ENCODE data around the gene D2HGDH. TPM values are rescaled to one million over a fixed set of nuclear protein-coding genes. Genes with fewer than 3 reads are reported as not detected.

The D2HGDH gene
- total and polyA plus RNA-seq, 2 experiments from 2014 or later: 9.7 to 19.1 TPM

DNA sequence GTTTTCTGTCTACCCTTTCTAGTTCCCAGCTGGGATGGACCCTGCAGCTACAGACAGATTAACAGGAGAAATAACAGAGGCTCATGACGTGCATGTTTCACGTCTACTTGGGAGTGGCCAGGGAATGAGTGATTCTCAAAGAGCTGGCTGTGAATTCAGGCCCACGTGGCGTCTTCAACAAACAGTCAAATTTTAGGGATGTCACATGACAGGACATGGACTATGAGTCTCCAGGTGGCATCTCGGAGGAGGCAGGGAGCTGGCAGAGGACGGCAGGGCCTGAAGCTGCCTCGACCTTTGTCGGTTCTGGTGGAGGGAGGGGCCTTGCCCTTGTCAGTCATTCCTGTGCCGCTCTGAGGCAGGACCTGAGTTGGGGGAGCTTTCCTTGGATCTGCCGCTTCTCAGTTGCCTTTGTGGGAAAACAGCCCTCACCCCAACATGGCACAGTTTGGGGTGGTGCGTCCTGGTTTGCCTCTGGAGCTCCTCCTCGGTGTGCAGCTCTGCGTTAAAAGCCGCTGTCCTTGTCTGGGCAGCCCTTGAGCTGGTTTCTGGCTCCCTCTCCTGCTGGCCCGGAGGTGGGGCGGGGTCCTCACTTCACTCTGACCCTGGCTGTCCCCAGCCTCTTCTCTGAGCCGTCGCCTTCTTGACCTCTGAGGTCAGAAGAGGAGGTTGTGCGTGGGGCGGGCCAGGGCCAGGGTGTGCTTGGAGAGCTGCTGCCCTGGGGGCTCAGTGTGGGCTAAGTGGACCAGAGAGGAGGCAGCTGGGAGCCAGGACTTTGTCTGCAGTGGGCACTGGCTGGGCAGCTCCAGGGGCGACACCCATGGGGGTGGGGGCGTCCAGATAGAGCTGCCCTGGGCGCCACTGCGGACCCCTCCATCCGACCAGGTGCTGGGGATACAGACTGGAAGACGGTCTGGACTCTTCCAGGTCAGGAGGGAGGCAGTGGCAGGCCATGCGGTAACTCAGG lies 30.1 kb downstream of the D2HGDH start:
- peaks cover 3% of the 10 kb centered on the region; the same call in 1 of the 2 replicates for H3K36me3 ChIP-seq (ENCODE audit: low read depth)
- H3K4me3 ChIP-seq: no peak overlapping the region
- no peak overlapping the region for H3K27ac ChIP-seq
- H3K4me1 ChIP-seq (ENCODE audit: insufficient read depth): no peaks in the 10 kb centered on the region
- H3K9me2 ChIP-seq (ENCODE audit: insufficient read depth): no peaks in the 10 kb centered on the region
- H3K9me3 ChIP-seq (ENCODE audit: low read depth): no peaks in the 10 kb centered on the region
- H3K79me2 ChIP-seq (ENCODE audit: insufficient read depth): no peaks in the 10 kb centered on the region
- H3K9ac ChIP-seq: no peak overlapping the region
- no peak overlapping the region for H3K4me2 ChIP-seq (ENCODE audit: unreplicated experiment)
- H3K27me3 ChIP-seq (replicated peaks; ENCODE audit: insufficient read depth): no peaks in the 10 kb centered on the region
- no peaks in the 10 kb centered on the region for H4K20me1 ChIP-seq (ENCODE audit: insufficient read depth)
- no peak for TF ChIP-seq EZH2 (IDR thresholded peaks at IDR 0.05; ENCODE audit: insufficient read depth, poor library complexity, severe bottlenecking)
- no peak for TF ChIP-seq EZH2phosphoT487 (IDR thresholded peaks at IDR 0.05; ENCODE audit: insufficient read depth, low read depth)
- no peak for DNase-seq
- no peaks in the 10 kb centered on the region for H3F3A ChIP-seq (ENCODE audit: insufficient read depth)
- in situ Hi-C loops (cut with MboI): no loop called here
- H2AFZ ChIP-seq: no peak overlapping the region
- 94 to 97% methylated on average over 24 to 26 of the region's 27 CpGs for WGBS, 2 experiments (ENCODE audit: low coverage in 1 of 2, low lambda C conversion rate in 2 of 2, missing lambda C conversion rate in 2 of 2)

GRCh38 chr2:241767464-241768250 lies 33.2 kb downstream of the D2HGDH start:
- H3K79me2 ChIP-seq (ENCODE audit: insufficient read depth): no peaks in the 10 kb centered on the region
- H3K4me1 ChIP-seq (ENCODE audit: insufficient read depth): no peaks in the 10 kb centered on the region

GRCh38 chr2:241768251-241768711 lies 33.9 kb downstream of the D2HGDH start:
- Histone ChIP-seq H3K79me2 (ENCODE audit: insufficient read depth) (no peaks in the 10 kb centered on the region), H3K4me2 (ENCODE audit: unreplicated experiment) (no peak overlapping the region), H3K27ac (no peak overlapping the region), H3K9me3 (ENCODE audit: low read depth) (no peaks in the 10 kb centered on the region), H3K9ac (no peak overlapping the region), H3K9me2 (ENCODE audit: insufficient read depth) (no peaks in the 10 kb centered on the region), H3K4me1 (ENCODE audit: insufficient read depth) (no peaks in the 10 kb centered on the region), H3K36me3 (ENCODE audit: low read depth) (no peaks in the 10 kb centered on the region), H3K27me3 (replicated peaks; ENCODE audit: insufficient read depth) (no peaks in the 10 kb centered on the region), H4K20me1 (ENCODE audit: insufficient read depth) (no peaks in the 10 kb centered on the region), H3K4me3 (no peak overlapping the region), H2AFZ (no peak overlapping the region), H3F3A (ENCODE audit: insufficient read depth) (no peaks in the 10 kb centered on the region)
- DNase-seq: no peak
- in situ Hi-C loops (cut with MboI): no loop called here
- TF ChIP-seq EZH2 (IDR thresholded peaks at IDR 0.05; ENCODE audit: insufficient read depth, poor library complexity, severe bottlenecking): no peak
- TF ChIP-seq EZH2phosphoT487 (IDR thresholded peaks at IDR 0.05; ENCODE audit: insufficient read depth, low read depth): no peak
- 87 to 90% methylated on average over 15 to 29 of the region's 29 CpGs for WGBS, 2 experiments (ENCODE audit: low coverage in 1 of 2, low lambda C conversion rate in 2 of 2, missing lambda C conversion rate in 2 of 2)

More at GRCh38 chr2:241767464-241768250, 33.2 kb downstream of the D2HGDH start:
- H3F3A ChIP-seq (ENCODE audit: insufficient read depth): no peaks in the 10 kb centered on the region
- no peak overlapping the region for H3K27ac ChIP-seq
- no peak overlapping the region for H3K9ac ChIP-seq
- H3K4me2 ChIP-seq (ENCODE audit: unreplicated experiment): no peak overlapping the region
- no peaks in the 10 kb centered on the region for H3K27me3 ChIP-seq (replicated peaks; ENCODE audit: insufficient read depth)
- H3K9me2 ChIP-seq (ENCODE audit: insufficient read depth): no peaks in the 10 kb centered on the region
- no peak for DNase-seq
- no peak overlapping the region for H3K4me3 ChIP-seq
- TF ChIP-seq EZH2 (IDR thresholded peaks at IDR 0.05; ENCODE audit: insufficient read depth, poor library complexity, severe bottlenecking) (no peak), EZH2phosphoT487 (IDR thresholded peaks at IDR 0.05; ENCODE audit: insufficient read depth, low read depth) (no peak)
- H4K20me1 ChIP-seq (ENCODE audit: insufficient read depth): no peaks in the 10 kb centered on the region
- in situ Hi-C loops (cut with MboI): no loop called here
- H3K36me3 ChIP-seq (ENCODE audit: low read depth): no peaks in the 10 kb centered on the region
- no peak overlapping the region for H2AFZ ChIP-seq
- no peaks in the 10 kb centered on the region for H3K9me3 ChIP-seq (ENCODE audit: low read depth)
- WGBS, 2 experiments (ENCODE audit: low coverage in 1 of 2, low lambda C conversion rate in 2 of 2, missing lambda C conversion rate in 2 of 2): 89 to 92% methylated on average over 21 to 37 of the region's 37 CpGs

DNA sequence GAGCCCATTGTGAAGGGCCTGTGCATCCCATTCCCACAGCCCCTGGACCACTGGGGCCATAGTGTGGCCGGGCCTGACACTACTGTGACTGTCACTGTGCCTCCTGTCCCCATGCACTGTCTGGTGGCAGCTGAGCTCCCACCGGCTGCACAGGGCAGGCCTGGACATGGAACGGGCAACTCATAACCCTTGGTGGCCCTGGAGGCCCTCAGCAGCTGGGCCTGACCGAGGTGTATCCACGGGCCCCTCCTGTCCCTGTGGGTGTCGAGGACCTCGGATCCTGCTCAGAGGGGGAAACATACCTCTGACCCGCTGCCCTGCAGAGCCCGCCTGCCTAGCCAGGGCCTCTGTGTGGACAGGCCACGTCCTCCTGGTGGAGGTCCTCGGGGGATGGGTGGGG lies 34.4 kb downstream of the D2HGDH start:
- in situ Hi-C loops (cut with MboI): no loop called here
- Histone ChIP-seq H3K4me1 (ENCODE audit: insufficient read depth) (no peaks in the 10 kb centered on the region), H3F3A (ENCODE audit: insufficient read depth) (no peaks in the 10 kb centered on the region), H4K20me1 (ENCODE audit: insufficient read depth) (no peaks in the 10 kb centered on the region), H3K9ac (no peak overlapping the region), H3K27ac (no peak overlapping the region), H3K79me2 (ENCODE audit: insufficient read depth) (no peaks in the 10 kb centered on the region), H3K9me3 (ENCODE audit: low read depth) (no peaks in the 10 kb centered on the region), H3K4me3 (no peak overlapping the region), H2AFZ (no peak overlapping the region), H3K27me3 (replicated peaks; ENCODE audit: insufficient read depth) (no peaks in the 10 kb centered on the region), H3K9me2 (ENCODE audit: insufficient read depth) (no peaks in the 10 kb centered on the region), H3K36me3 (ENCODE audit: low read depth) (no peaks in the 10 kb centered on the region), H3K4me2 (ENCODE audit: unreplicated experiment) (no peak overlapping the region)
- DNase-seq: no peak
- TF ChIP-seq EZH2 (IDR thresholded peaks at IDR 0.05; ENCODE audit: insufficient read depth, poor library complexity, severe bottlenecking) (no peak), EZH2phosphoT487 (IDR thresholded peaks at IDR 0.05; ENCODE audit: insufficient read depth, low read depth) (no peak)
- 84 to 90% methylated on average over 10 to 11 of the region's 11 CpGs for WGBS, 2 experiments (ENCODE audit: low coverage in 1 of 2, low lambda C conversion rate in 2 of 2, missing lambda C conversion rate in 2 of 2)

All from GM23248 (cell line).